Gastrocnemius medialis (tissue), 4 donors: ENCODE data around the gene KANSL1.

Experiments used
- POLR2A ChIP-seq, 2 donors: fragments of 450-650 bp; IDR thresholded peaks; one replicate each; pipeline ENCODE4 v1.6.1; 2017; ENCODE audit warnings: antibody characterized with exemption in 2 of 2, mild to moderate bottlenecking in 2 of 2, moderate library complexity in 2 of 2
- TF ChIP-seq, protein P1 (sequence below), 5 experiments: fragments of 450-650 bp in 3 of 5; fragments of 200-600 bp in 2 of 5; sonication (generic) in 2 of 5; IDR thresholded peaks in 4 of 5; conservative IDR thresholded peaks in 1 of 5; 1 replicate in 4 of 5; 2 replicates in 1 of 5; pipeline ENCODE4 v1.5.1; 2016 to 2019; ENCODE audit warnings: antibody characterized with exemption in 5 of 5, mild to moderate bottlenecking in 3 of 5, moderate library complexity in 3 of 5

DNA sequence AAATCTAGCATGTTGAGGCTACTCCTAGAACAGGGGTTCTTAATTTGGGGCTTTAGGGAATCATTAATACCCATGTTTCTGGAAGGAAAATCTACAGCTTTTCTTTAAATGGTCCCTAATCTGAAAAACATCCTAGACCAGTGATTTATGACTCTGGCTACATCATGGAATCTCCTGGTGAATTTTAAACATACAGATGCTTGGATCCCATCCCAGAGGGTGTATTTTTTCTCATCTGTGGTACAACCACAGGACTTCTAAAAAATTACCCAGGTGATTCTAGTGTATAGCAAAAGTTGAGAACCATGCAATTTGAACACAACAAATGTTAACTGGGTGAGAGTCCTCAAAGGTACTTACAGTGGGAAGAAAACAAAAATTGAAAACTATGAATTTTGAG, 41.5 kb downstream of the KANSL1 start:
- TF ChIP-seq, protein P1, sequence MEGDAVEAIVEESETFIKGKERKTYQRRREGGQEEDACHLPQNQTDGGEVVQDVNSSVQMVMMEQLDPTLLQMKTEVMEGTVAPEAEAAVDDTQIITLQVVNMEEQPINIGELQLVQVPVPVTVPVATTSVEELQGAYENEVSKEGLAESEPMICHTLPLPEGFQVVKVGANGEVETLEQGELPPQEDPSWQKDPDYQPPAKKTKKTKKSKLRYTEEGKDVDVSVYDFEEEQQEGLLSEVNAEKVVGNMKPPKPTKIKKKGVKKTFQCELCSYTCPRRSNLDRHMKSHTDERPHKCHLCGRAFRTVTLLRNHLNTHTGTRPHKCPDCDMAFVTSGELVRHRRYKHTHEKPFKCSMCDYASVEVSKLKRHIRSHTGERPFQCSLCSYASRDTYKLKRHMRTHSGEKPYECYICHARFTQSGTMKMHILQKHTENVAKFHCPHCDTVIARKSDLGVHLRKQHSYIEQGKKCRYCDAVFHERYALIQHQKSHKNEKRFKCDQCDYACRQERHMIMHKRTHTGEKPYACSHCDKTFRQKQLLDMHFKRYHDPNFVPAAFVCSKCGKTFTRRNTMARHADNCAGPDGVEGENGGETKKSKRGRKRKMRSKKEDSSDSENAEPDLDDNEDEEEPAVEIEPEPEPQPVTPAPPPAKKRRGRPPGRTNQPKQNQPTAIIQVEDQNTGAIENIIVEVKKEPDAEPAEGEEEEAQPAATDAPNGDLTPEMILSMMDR (IDR thresholded peaks at IDR 0.05 in 4 of 5, conservative IDR thresholded peaks at IDR 0.05 in 1 of 5), result no peak
- no peak for TF ChIP-seq POLR2A (IDR thresholded peaks at IDR 0.05)
